ENCODE measurements around the gene RAPGEF5. TPM values are rescaled to one million over a fixed set of nuclear protein-coding genes. Genes with fewer than 3 reads are reported as not detected.

Gene RAPGEF5
- polyA plus RNA-seq, 6 donors from 2014 or later = 1.4 to 6.8 (median 3.0) TPM

DNA sequence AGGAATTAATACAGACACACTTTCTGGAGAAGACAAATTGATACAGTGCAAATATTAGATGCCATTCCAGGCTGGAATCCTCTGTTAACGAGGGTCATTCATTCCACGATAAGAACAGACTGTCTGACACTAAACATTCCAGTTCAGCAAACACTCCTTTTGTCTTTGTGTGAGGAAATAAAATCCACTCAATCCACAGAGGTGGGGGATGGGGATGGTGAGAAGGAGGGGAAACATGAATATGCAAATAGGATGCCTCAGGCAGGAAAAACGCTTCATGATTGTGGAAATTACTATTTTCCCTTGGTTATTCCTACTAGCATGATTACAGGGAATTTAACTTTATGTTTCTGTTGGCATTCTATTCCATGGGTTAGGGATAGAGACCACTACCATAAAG, 214.4 kb downstream of the RAPGEF5 start:
- Mint-ChIP-seq H3K9me3 (no peaks in the 10 kb centered on the region), H3K27me3 (no peaks in the 10 kb centered on the region), H3K27ac (no peak overlapping the region), H3K36me3 (peaks cover 13 to 16% of the 10 kb centered on the region in 2 donors), H3K4me1 (peaks cover 0 to 7% (median 6%) of the 10 kb centered on the region in 3 donors), H3K4me3 (no peak overlapping the region)
- ATAC-seq (ENCODE audit: low read depth in 2 of 2) (no peak), DNase-seq (no peak)

DNA sequence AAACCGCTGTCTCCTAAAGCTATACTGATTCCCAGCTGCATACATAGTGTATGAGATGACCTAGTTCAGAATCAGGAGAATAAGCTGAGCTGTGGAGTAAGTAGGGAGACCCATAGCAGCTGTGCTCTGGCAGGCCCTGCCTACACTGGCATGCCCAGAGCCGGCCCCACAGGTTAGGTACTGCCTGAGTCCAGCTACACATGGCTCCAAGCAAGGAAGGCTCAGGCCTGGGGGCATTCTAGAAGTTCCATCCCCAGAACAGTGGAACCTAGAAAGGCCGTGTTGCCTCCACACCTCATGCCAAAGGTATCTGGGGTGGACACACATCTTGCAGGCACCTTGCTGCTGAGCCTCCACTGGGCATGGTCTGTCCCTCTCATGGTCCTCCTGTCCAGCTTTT, 215.6 kb downstream of the RAPGEF5 start:
- no peak for ATAC-seq (ENCODE audit: low read depth in 2 of 2)
- DNase-seq = no peak
- peak overlapping the region in 1 of 8 donors; percentile 1 for H3K4me3 Mint-ChIP-seq
- H3K4me1 Mint-ChIP-seq = no peaks in the 10 kb centered on the region
- no peaks in the 10 kb centered on the region for H3K27me3 Mint-ChIP-seq
- no peaks in the 10 kb centered on the region for H3K9me3 Mint-ChIP-seq
- H3K36me3 Mint-ChIP-seq = peaks cover 13 to 16% of the 10 kb centered on the region in 2 donors
- H3K27ac Mint-ChIP-seq = no peak overlapping the region

DNA sequence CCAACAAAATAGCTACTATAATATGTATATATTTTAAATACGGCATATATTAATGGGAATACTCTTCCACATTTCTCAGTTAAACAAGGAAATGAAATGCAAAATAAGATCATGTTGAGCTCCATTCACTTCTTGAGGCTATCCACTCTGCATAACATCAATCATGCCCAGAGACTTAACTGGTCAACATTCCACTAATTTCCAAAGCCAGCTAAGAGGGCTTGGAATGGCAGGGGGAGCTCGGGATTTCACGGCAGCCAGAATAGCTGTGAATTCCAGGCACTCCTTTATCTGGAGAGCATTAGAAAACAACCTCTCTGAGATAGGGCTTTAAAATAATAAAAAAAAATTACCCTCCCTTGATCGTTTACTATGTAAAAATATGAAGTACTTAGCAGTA, 216.4 kb downstream of the RAPGEF5 start:
- peaks cover 13 to 16% of the 10 kb centered on the region in 2 donors for H3K36me3 Mint-ChIP-seq
- H3K4me3 Mint-ChIP-seq = no peak overlapping the region
- no peaks in the 10 kb centered on the region for H3K9me3 Mint-ChIP-seq
- no peak for ATAC-seq (ENCODE audit: low read depth in 2 of 2)
- no peaks in the 10 kb centered on the region for H3K27me3 Mint-ChIP-seq
- no peak for DNase-seq
- H3K4me1 Mint-ChIP-seq = no peaks in the 10 kb centered on the region
- H3K27ac Mint-ChIP-seq = no peak overlapping the region

DNA sequence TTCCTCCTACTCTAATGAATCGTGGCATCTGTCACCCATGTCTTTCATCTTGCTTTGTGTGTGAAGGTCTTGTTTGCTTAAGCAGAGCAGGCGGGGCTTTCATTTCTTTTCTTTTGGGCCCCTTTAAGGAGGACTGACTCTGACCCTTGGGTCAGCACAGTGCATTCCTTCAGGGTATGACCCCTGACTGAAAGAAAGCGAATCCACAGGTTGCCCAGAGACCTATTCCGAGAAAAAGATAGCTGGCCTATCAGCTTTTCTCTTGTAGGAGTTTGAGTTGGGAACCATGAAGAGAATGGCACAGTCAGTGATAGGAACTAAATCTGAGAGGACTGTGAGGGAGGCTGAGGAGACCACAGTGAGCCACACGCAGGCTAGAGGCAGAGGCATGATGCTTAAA, 218.1 kb downstream of the RAPGEF5 start:
- H3K27ac Mint-ChIP-seq = peak overlapping the region in 1 of 6 donors; percentile 75
- no peaks in the 10 kb centered on the region for H3K9me3 Mint-ChIP-seq
- no peaks in the 10 kb centered on the region for H3K27me3 Mint-ChIP-seq
- ATAC-seq (ENCODE audit: low read depth in 2 of 2) (no peak), DNase-seq (no peak)
- no peak overlapping the region for H3K4me3 Mint-ChIP-seq
- H3K36me3 Mint-ChIP-seq = peaks cover 13 to 16% of the 10 kb centered on the region in 2 donors
- no peaks in the 10 kb centered on the region for H3K4me1 Mint-ChIP-seq

DNA sequence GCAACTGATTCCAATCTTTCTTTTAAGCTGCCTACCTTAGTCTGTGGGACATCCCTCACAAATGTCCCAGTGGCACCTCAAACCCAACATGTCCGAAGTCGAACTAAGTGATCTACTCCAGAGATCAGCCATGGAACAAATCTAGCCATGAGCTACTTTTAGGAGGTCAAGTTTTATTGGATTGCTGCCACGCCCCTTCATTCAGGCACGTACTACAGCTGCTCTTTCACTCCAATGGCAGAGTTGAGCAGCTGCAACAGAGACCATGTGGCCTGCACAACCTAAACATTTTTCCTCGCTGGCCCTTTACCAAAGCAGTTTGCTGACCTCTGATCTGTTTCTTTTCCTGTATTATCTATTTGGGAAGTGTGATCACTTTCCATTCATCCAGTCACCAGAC, 218.8 kb downstream of the RAPGEF5 start:
- DNase-seq = no peak

DNA sequence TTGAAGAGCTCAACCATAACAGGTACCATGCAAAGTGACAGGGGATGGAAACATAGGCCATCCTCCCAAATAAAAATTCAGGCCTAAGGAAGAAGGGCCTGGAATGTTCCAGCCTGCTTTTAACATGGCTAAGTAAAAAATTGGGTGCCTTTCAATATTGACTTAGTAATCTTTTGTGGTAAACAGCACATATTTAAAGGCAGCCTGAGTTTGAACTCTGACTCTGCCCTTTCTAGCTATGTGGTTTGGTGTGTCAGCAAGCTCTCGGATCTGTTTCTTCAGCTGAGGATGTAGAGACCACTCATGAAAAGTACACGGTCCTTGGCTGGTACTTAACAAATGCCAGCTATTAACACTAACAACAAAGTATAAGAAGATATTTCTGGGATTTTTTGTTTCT, 219.5 kb downstream of the RAPGEF5 start:
- no peak for ATAC-seq (ENCODE audit: low read depth in 2 of 2)
- H3K27ac Mint-ChIP-seq = peak overlapping the region in 1 of 6 donors; percentile 41
- H3K4me1 Mint-ChIP-seq = no peaks in the 10 kb centered on the region

More for the DNA sequence above, 218.8 kb downstream of the RAPGEF5 start:
- H3K36me3 Mint-ChIP-seq = peaks cover 8 to 10% of the 10 kb centered on the region in 2 donors
- H3K4me1 Mint-ChIP-seq = no peaks in the 10 kb centered on the region
- no peak for ATAC-seq (ENCODE audit: low read depth in 2 of 2)
- H3K9me3 Mint-ChIP-seq = no peaks in the 10 kb centered on the region
- peak overlapping the region in 1 of 6 donors; percentile 41 for H3K27ac Mint-ChIP-seq
- no peak overlapping the region for H3K4me3 Mint-ChIP-seq
- no peaks in the 10 kb centered on the region for H3K27me3 Mint-ChIP-seq

DNA sequence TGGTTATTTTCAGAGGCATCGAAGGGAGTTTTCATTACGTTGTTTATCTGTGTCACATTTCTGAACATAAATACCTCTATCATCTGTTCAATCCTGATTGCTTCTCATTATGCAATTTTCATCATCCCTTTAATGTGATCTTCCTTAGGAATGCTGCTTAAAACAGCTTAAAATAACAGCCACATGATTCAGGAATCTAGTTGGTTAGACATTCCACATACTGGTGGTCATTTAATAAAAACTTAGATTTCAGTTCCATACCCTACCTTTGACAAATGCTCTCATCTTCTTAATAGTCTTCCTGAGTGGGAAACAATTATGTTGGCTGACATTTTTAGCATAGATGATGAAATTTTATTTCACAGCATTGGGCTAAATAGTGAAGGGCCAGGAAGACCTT, 219.9 kb downstream of the RAPGEF5 start:
- H3K9me3 Mint-ChIP-seq = no peaks in the 10 kb centered on the region
- H3K36me3 Mint-ChIP-seq = peaks cover 7 to 10% of the 10 kb centered on the region in 2 donors
- no peaks in the 10 kb centered on the region for H3K27me3 Mint-ChIP-seq
- DNase-seq (no peak), ATAC-seq (ENCODE audit: low read depth in 2 of 2) (no peak)
- H3K27ac Mint-ChIP-seq = no peak overlapping the region
- H3K4me3 Mint-ChIP-seq = no peak overlapping the region
- H3K4me1 Mint-ChIP-seq = no peaks in the 10 kb centered on the region

More for the DNA sequence above, 219.5 kb downstream of the RAPGEF5 start:
- H3K9me3 Mint-ChIP-seq = no peaks in the 10 kb centered on the region
- no peak overlapping the region for H3K4me3 Mint-ChIP-seq
- H3K27me3 Mint-ChIP-seq = no peaks in the 10 kb centered on the region
- peaks cover 8 to 10% of the 10 kb centered on the region in 2 donors for H3K36me3 Mint-ChIP-seq
- no peak for DNase-seq

DNA sequence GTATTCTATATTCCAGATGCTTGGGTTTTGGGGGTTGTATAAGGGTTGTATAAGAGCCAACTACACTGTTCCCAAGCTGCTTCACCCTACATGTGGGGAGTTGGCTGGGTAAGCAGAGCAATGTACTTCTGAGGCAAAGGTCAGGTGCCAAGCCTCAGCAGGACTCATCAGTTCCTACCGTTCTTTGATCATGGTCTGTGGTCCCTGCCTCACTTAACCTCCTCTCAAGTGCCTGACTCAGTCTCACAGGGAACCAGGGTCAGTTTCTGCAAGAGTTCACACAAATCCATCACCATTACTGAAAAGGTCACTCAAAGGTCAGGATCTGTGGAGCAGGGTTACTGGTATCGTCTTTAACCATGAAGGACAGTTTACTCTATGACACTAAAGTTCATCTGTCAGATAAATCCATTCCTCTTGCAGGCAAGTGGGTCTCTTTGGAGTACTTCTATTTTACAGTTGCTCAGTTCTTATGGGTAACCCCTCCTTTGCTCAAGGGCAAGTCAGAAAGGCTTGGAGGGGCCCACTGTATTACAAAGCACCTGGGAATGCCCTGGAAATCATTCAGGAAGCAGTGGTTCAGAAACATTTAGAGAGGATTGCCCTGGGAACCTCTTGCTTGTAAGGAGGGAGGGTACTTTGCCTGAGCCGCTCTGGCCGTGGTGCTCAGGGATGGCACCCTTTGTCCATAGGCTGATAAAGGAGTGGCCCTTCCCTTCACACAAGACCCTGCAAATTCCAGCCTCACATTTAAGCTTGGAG, 227.0 kb downstream of the RAPGEF5 start:
- Mint-ChIP-seq H3K27ac (peak overlapping the region in 1 of 6 donors; percentile 16), H3K36me3 (peaks cover 0 to 5% of the 10 kb centered on the region in 2 donors), H3K4me1 (no peaks in the 10 kb centered on the region), H3K27me3 (no peaks in the 10 kb centered on the region), H3K4me3 (no peak overlapping the region), H3K9me3 (no peaks in the 10 kb centered on the region)
- no peak for ATAC-seq (ENCODE audit: low read depth in 2 of 2)
- no peak for DNase-seq

DNA sequence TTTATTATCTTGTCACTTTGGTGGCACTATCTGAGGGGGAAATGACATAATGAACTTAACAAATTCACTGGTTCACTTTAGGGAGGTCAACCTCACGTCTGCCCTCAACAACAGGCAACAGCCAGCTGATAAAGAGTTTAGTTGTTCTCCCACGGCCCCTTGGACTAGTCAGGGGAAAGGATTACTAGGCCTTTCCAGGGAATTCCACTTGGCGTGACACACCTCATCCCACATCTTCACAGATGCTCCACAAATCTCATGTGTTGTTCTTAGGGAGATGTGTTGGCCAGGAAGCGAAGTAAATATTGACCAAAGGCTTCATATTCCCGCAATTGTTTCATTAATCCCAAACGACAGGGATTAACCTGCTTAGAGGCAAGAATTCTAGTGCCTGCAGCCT, 227.8 kb downstream of the RAPGEF5 start:
- ATAC-seq (ENCODE audit: low read depth in 2 of 2) (no peak), DNase-seq (no peak)
- H3K9me3 Mint-ChIP-seq = no peaks in the 10 kb centered on the region
- no peak overlapping the region for H3K27ac Mint-ChIP-seq
- H3K36me3 Mint-ChIP-seq = peaks cover 0 to 5% of the 10 kb centered on the region in 2 donors
- H3K4me1 Mint-ChIP-seq = no peaks in the 10 kb centered on the region
- no peaks in the 10 kb centered on the region for H3K27me3 Mint-ChIP-seq
- H3K4me3 Mint-ChIP-seq = no peak overlapping the region

DNA sequence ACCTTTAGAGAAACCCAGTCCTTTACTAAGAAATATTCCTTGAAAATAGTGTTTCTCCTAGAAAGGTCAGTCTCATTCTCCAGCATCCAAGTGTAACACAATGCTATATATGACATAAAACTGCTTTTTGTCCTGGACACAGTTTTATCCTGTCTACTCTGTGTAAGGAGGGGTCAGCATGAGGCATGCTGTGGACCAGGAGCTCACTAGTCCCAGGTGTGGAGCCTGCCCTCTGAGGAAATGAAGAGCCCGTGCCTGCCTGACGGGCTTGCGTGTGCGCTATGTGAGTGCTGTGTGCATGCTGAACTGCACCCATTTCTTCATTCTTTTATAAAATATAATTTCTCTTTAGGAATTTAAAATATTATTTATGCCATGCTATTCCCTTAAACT, 228.4 kb downstream of the RAPGEF5 start:
- ATAC-seq (ENCODE audit: low read depth in 2 of 2) = no peak
- H3K9me3 Mint-ChIP-seq = no peaks in the 10 kb centered on the region
- H3K27ac Mint-ChIP-seq = no peak overlapping the region
- no peaks in the 10 kb centered on the region for H3K27me3 Mint-ChIP-seq
- H3K4me3 Mint-ChIP-seq = no peak overlapping the region
- no peak for DNase-seq
- H3K4me1 Mint-ChIP-seq = no peaks in the 10 kb centered on the region
- peaks cover 0 to 5% of the 10 kb centered on the region in 2 donors for H3K36me3 Mint-ChIP-seq

DNA sequence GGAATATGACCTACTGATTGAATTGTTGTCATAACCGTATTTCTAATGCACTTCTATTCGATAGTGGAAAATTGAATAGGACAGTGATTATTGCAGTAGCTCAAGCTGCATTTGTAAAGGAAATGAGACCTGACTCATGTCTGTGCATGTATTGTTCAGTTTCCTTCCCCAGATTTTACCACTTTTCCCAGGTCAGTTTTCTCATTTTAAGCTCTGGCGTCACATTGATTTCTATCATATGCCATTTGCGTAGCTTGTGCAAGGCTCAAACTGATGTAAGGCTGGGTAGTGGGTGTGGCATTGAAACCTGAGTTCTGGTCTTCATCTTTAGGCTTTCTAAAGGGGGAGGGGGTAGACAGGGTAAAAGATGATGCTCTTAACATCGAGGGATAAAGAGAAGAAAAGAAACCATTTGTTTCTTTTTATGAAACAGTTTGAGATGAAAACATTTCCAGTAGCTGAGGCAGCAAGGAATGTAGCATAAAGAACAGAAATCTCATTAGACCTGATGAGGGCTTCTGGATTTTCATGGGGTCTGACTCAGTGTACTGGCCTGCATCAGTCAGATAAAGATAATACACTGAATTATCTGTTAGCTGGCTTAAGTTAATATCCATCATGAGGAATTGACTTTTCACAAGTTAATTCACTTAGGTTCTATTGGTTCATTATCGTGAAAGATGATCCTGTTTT, 229.0 kb downstream of the RAPGEF5 start:
- Mint-ChIP-seq H3K4me3 (no peak overlapping the region), H3K9me3 (no peaks in the 10 kb centered on the region), H3K27ac (no peak overlapping the region), H3K27me3 (no peaks in the 10 kb centered on the region), H3K4me1 (no peaks in the 10 kb centered on the region), H3K36me3 (peaks cover 0 to 5% of the 10 kb centered on the region in 2 donors)
- no peak for ATAC-seq (ENCODE audit: low read depth in 2 of 2)
- no peak for DNase-seq

DNA sequence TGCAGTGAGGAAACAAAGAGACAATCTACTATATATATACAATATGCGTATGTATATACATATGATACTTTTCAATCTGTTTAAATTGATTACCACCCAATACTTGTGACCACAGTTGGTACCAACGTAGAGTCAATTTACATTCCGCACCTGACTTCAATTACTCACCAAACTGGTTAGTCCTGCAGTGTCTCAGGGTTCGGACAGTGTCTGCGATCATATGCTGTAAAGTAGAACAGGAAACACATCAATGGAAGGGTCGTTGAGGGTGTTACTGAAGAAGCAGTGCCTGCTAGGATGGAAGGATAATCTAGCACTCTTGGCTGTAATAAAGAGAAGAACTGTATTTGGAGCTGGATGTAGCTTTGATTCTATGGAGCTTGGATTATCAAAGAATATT, 231.5 kb downstream of the RAPGEF5 start:
- Mint-ChIP-seq H3K27me3 (no peaks in the 10 kb centered on the region), H3K9me3 (no peaks in the 10 kb centered on the region), H3K36me3 (peaks cover 0 to 5% of the 10 kb centered on the region in 2 donors), H3K4me1 (peaks cover 8 to 12% (median 8%) of the 10 kb centered on the region in 3 donors), H3K27ac (no peak overlapping the region), H3K4me3 (no peak overlapping the region)
- no peak for ATAC-seq (ENCODE audit: low read depth in 2 of 2)
- DNase-seq = no peak

DNA sequence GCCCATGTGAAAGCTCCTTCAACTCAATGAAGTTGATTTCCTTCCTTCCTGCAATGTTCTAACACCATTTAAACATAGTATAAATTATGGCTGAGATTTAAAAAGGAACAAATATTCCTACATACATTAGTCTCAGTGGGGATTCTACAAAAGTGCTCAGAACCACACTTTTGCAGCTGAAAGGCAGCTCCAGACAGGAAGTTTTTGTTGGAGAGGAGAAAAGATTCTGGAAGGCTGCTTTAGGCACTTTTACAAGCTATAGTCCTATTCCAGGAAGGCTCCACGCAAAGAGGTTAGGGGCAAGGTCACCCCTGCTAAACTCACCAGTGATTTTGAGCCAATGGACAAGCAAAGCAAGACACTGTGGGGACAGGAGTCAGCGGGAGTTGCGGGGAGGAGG, 232.0 kb downstream of the RAPGEF5 start:
- Mint-ChIP-seq H3K9me3 (no peaks in the 10 kb centered on the region), H3K4me3 (no peak overlapping the region), H3K27me3 (no peaks in the 10 kb centered on the region), H3K27ac (peak overlapping the region in 1 of 6 donors; percentile 67), H3K4me1 (peaks cover 8 to 12% (median 8%) of the 10 kb centered on the region in 3 donors), H3K36me3 (peaks cover 0 to 3% of the 10 kb centered on the region in 2 donors)
- DNase-seq (no peak), ATAC-seq (ENCODE audit: low read depth in 2 of 2) (no peak)

DNA sequence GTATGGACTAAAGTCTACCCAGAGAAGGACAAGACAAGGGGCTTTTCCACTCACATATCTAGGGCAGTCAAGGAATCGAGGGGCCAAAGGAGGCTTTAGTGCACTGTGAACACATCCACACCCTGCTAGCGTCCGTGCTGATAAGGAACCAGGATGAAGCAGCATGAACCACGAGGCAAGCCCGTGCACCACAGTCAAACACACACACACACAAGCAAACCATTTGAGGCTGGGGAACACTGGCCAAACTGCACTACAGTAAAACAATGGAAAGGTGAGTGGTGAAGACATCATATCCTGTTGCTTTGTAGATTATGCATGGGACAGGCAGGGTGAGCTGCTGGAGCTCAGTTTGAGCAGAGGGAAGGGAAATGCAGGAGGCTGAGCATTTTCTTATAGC, 233.8 kb downstream of the RAPGEF5 start:
- ATAC-seq (ENCODE audit: low read depth in 2 of 2) (no peak), DNase-seq (no peak)
- H3K36me3 Mint-ChIP-seq = no peaks in the 10 kb centered on the region
- no peaks in the 10 kb centered on the region for H3K9me3 Mint-ChIP-seq
- H3K27ac Mint-ChIP-seq = no peak overlapping the region
- H3K4me1 Mint-ChIP-seq = peaks cover 8 to 12% (median 8%) of the 10 kb centered on the region in 3 donors
- no peaks in the 10 kb centered on the region for H3K27me3 Mint-ChIP-seq
- H3K4me3 Mint-ChIP-seq = no peak overlapping the region
